NOMO-1 (cell line): ENCODE results near the gene ANXA6.
"Not testable (repeated sequence)": the region's sequence is repeated elsewhere in the genome, so short reads cannot be mapped to it uniquely, and the experiment has no call there.

Source experiments
- DNase-seq, 2 experiments: peaks; one replicate each; lab custom pipeline; 2025; ENCODE audit not compliant: unreplicated experiment in 2 of 2; lab: John Stamatoyannopoulos, UW

ANXA6 gene

GRCh38 chr5:151157426-151158286 lies at the start of gene ANXA6:
TSS of gene ANXA6 (minus strand) at chr5:151157779. CDS start at chr5:151147901, 9,878 bp downstream.
- DNase-seq = peak; percentile 43 to 57

DNA sequence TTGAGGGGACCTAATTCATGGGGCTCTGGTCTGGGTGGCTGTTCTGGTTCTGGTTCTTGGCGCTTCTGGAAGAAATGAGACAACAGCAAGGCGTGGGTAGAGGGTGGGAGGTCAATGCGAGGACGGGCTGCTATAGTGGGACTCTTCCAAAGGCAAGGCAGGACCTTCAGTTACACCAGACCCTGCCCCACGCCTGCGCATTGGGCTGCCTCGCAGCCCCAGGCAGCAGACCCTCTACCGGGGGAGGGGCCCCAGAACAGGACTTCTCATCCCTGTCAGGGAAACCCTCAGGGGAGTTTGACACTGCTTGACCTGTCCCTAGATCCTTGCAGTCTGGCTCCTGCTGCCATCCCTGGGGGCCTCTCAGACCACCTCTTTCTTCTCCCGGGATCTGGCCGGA lies 47.8 kb upstream of the ANXA6 start:
- no peak for DNase-seq

DNA sequence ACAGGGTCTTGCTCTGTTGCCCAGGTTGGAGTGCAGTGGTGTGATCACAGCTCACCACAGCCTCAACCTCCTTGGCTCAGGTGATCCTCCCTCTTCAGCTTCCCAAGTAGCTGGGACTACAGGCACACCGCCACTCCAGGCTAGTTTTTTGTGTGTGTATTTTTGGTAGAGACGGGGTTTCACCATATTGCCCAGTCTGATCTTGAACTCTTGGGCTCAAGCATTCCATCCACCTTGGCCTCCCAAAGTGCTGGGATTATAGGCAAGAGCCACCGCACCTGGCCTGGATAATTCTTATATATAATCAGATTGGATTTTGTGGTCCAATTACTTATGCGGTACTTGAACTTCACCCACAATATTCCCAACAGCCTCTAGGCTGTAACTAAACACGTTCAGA lies 46.5 kb upstream of the ANXA6 start:
- no peak for DNase-seq

DNA sequence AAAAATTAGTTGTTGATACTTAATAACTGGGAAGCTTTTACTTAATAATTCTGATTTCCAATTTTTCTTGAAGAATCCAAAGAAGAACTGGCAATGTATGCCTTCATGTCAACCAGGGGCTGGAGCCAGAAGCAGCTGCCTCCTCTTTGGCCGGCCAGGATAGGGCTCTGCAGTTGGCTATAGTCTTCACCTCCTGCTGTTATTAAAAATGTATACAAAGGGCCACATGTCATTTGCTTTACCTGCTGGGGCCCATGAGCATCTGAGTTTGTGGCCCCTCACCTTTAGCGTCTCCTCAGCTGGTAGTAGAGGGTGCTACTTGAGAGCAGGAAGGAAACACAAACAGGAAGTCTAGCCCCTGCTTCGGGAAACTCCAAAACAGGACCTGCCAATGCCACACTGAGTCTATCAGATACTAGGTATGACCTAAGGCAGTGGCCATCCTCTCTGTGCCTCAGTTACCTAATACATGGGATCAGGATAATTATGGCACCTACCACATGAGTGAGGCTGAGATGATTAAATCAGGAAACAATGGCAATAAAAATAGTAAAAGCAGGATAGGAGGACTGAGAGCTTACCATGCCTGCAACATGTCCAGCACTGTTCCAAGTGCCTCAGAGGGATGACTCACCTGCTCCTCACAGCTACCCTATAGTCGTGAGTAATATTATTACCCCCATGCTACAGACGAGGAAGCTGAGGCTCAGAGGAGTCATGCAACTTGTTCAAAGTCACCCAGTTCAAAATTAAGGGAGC lies 45.0 kb upstream of the ANXA6 start:
- DNase-seq = no peak

DNA sequence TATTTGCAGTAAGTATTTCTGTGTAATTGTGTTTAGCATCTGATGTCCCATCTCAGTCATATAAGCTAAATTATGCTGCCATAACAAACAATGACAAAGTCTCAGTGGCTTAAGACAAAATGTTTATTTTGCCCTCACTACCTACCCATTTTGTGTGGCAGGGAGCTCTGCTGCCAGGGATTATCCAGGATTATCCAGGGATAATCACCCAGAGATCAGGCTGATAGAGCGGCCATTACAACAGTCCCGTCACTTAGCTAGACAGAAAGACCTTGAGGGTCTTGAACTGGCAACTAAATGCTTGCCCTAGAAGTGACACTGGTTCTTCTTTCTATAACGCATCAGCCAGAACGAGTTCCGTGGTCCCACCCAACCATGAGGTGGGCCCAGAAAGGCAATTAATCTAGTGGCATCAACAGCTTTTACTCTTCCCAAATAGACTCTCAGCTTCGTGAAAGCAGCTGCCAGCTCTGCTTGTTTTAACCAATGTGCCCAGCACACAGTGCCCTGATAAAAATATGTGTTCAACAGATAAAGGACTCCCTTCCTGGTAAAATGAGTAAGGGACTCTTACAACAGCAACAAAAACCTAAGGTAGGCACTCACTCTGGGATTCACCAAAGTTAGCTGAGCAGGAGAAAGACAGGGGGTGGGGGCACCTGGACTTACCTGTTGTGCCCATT lies 43.5 kb upstream of the ANXA6 start:
- no peak for DNase-seq

GRCh38 chr5:151199581-151200185 lies 42.1 kb upstream of the ANXA6 start:
- DNase-seq = no peak

GRCh38 chr5:151198861-151199260 lies 41.3 kb upstream of the ANXA6 start:
- no peak for DNase-seq

GRCh38 chr5:151197291-151197600 lies 39.7 kb upstream of the ANXA6 start:
- not testable (repeated sequence) for DNase-seq

DNA sequence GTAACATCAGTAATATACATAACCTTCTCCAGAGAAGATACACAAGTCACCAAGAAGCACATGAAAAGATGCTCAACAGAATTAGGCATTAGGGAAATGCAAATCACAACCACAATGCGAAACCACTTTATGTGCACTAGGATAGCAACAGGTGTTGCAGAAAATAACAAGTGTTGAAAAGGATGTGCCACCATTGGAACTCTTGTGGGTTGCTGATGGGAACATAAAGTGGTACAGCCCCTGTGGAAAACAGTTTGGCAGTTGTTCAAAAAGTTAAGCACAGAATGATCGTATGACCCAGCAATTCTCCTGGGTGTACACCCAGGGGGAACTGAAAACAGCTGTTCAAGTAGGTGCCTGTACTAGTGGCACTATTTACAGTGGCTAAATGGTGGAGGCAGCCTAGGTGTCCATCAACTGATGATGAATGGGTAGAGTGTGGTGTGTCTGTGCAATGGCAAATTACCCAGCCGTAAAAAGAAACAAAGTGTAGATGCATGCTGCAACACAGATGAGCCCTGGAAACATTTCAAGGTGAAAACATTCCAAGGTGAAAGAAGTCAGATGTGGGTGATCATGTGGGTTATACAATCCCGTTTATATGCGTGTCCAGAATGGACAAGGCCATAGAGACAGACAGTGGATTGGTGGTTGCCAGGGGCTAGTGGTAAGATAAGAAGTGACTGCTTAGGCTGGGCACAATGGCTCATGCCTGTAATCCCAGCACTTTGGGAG lies 39.1 kb upstream of the ANXA6 start:
- DNase-seq = no peak

DNA sequence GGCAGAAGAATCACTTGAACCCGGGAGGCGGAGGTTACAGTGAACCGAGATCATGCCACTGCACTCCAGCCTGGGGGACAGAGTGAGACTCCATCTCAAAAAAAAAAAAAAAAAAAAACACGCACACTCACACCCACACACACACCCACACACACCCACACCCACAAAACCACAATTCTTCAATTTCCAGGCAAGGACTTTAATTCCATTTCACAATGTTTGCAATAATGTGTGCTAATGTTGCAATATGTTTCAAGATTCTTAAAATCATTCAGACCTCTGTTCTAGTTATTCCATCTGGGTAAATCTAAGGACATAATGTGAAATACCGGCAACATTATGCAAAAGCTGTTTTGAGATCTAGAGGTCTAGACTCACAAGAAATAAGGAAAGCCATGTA lies 38.0 kb upstream of the ANXA6 start:
- DNase-seq = peak; percentile 55 to 79

GRCh38 chr5:151192626-151193025 lies 35.0 kb upstream of the ANXA6 start:
- no peak for DNase-seq

DNA sequence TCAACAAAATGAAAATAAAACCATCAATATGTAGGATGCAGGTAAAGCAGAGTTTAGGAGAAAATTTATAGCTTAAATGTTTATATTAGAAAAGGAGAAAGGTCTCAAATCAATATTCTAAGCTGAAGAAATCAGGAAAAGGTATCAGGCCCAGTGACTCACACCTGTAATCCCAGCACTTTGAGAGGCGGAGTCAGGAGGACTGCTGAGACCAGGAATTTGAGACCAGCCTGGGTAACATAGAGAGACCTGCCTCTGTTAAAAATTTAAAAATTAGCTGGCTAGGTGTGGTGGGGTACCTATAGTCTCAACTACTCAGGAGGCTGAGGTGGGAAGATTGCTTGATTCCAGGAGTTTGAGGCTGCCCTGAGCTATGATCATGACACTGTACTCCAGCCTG lies 34.1 kb upstream of the ANXA6 start:
- no peak for DNase-seq

DNA sequence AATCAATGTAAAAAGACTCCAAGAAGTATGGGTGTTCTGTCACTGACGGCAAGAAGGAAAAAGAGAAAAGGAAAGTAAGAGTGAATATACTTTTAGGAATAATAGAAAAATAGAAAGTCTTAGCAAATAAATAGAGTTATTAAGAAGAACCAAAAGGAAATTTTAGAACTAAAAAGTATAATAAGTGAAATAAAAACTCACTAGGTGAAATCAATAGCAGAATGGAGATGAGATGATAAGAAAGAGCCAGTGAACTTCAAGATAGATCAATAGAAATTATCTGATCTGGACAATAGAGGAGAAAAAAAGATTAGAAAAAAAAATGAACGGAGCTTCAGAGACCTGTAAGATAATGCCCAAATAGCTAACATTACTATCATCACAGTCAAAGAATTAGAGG lies 31.6 kb upstream of the ANXA6 start:
- DNase-seq = no peak

GRCh38 chr5:151186538-151186937 lies 29.0 kb upstream of the ANXA6 start:
- no peak for DNase-seq

DNA sequence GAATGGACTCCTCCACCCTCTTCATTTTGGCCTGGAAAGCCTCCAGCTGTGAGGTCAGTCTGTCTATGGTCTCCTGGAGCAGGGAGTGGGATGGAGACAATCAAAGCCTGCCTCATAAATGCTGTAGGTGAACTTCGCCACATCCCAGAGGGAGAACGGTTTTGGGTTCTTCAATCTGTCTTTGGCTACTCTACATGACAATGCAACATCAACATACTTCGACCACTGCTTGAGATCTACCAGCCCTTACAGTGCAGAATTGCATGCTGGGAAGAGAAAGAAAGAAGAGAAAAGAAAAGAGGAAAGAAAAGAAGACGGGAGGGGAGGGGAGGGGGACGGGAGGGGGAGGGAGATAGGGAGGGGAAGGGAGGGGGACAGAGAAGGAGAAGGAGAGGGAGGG lies 28.5 kb upstream of the ANXA6 start:
- no peak for DNase-seq

- no peak for DNase-seq
Measured at GRCh38 chr5:151184316-151185042, 26.9 kb upstream of the ANXA6 start.

DNA sequence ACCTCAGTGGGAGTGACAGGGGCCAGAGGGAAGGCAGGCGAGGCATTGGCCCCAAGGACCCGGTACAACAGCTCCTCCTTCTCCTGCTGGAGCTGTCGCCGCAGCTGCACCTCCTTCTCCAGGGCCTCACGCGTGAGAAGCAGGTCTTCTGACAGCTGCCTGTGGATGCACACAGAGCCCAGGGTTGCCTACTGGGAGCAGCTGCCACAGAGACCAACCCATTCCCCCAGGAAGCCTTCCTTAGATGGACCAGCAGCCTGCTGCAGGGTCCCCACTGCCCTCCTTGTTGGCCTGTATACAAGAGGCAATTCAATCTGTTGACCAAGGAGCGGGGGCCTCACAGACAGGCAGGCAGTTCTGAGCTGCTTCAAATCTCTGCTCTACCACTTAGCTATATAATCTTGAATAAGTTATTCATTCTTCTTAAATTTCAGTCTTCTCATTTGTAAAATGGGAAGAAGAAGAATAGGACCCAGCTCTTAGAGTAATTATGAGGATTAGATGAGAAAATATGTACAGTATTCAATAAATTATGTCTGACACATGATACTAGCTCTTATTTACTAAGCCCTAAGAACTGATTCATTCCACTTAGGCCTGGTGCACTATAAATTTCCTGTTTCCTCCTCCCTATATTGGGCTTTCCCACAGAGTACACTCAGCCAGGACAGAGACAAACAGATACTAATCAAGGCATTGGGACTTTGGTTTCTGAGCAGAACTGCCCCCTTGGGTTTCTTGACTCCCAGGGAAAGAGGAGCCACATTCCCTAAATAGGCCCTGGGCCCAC lies 26.1 kb upstream of the ANXA6 start:
- no peak for DNase-seq

DNA sequence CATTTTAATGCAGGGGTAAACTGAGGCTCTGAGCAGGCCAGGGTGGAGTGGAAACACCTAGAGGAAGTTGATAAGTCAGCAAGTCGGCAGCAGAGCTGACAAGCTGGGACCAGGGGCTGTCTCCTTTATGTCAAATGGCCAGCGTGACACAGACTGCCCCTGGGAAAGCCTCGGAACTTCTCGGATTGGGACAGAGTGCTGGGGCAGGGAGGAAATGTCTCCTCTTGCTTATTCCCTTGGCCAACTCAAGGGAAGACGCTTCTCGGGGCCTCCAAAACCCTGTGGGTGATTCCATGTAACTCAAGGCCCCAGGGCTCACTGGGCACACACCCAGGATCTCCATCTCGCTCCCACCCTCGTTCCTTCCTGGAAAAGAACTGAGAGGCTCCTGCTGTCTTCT lies 25.4 kb upstream of the ANXA6 start:
- DNase-seq = no peak

DNA sequence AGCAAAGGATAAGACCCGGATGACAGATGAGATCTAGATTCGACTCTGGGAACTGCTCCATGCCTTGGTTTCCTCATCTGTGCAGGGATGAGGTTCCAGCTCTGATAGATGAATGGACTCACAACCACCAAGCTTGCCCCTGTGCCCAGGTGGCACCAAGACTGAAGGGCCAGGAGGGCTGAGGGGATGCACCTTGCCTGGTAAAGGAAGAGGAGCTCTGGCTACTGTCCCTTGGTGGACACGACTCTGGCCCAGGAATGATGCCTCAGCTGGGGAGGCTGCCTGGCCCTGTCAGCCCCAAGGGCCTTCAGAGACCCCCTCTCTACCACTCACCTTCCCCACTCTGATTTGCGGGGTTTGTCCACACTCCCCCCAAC lies 24.9 kb upstream of the ANXA6 start:
- no peak for DNase-seq
